ENCODE measurements around the gene PRICKLE4. TPM values are rescaled to one million over a fixed set of nuclear protein-coding genes. Genes with fewer than 3 reads are reported as not detected.
A peak's percentile ranks its signal among the peaks of the same experiment; 100 is the strongest.
"Not testable (repeated sequence)": the region's sequence is repeated elsewhere in the genome, so short reads cannot be mapped to it uniquely, and the experiment has no call there.

The PRICKLE4 gene
- total RNA-seq, 1 experiment from 2014 or later = 6.4 TPM

GRCh38 chr6:41801380-41801779, 20.8 kb downstream of the PRICKLE4 start:
- Mint-ChIP-seq H3K9me3 (ENCODE audit: low read depth, unreplicated experiment) (no peaks in the 10 kb centered on the region), H3K4me3 (ENCODE audit: low read depth, unreplicated experiment) (no peak overlapping the region), H3K4me1 (ENCODE audit: low read depth, unreplicated experiment) (no peaks in the 10 kb centered on the region), H3K36me3 (ENCODE audit: insufficient read depth, unreplicated experiment) (no peaks in the 10 kb centered on the region), H3K27ac (ENCODE audit: unreplicated experiment) (no peak overlapping the region), H3K27me3 (ENCODE audit: unreplicated experiment) (no peaks in the 10 kb centered on the region)
- CTCF ChIA-PET = interaction anchor here (0.5 to 1.6 kb wide), 7 partner anchors 14 to 413 kb away, joined by 3 to 9 read pairs (median 5); partner anchors contain the start of genes BYSL, MED20, TOMM6 and USP49
- DNase-seq = peak; percentile 20
- no TSS peak for BruUV-seq (replicated peaks)
- TF ChIP-seq CTCF (IDR thresholded peaks at IDR 0.05; ENCODE audit: unreplicated experiment) = no peak
- intact Hi-C loops (cut with micrococcal nuclease; ENCODE audit: unreplicated experiment) = loop anchor here (1.0 kb wide), 1 partner anchor 243 kb away; no protein-coding TSS in a partner anchor

GRCh38 chr6:41805830-41806774, 25.5 kb downstream of the PRICKLE4 start:
- no peaks in the 10 kb centered on the region for H3K36me3 Mint-ChIP-seq (ENCODE audit: insufficient read depth, unreplicated experiment)
- no peaks in the 10 kb centered on the region for H3K9me3 Mint-ChIP-seq (ENCODE audit: low read depth, unreplicated experiment)
- no peak overlapping the region for H3K27ac Mint-ChIP-seq (ENCODE audit: unreplicated experiment)
- no peak for TF ChIP-seq CTCF (IDR thresholded peaks at IDR 0.05; ENCODE audit: unreplicated experiment)
- CTCF ChIA-PET = interaction anchor here (0.6 kb wide), 1 partner anchor 23 kb away, joined by 3 read pairs; no protein-coding TSS in a partner anchor
- intact Hi-C loops (cut with micrococcal nuclease; ENCODE audit: unreplicated experiment) = no loop called here
- no peaks in the 10 kb centered on the region for H3K27me3 Mint-ChIP-seq (ENCODE audit: unreplicated experiment)
- DNase-seq = no peak
- BruUV-seq (replicated peaks) = no TSS peak
- no peak overlapping the region for H3K4me3 Mint-ChIP-seq (ENCODE audit: low read depth, unreplicated experiment)
- H3K4me1 Mint-ChIP-seq (ENCODE audit: low read depth, unreplicated experiment) = no peaks in the 10 kb centered on the region

- no peaks in the 10 kb centered on the region for H3K9me3 Mint-ChIP-seq (ENCODE audit: low read depth, unreplicated experiment)
- no TSS peak for BruUV-seq (replicated peaks)
- no peak for TF ChIP-seq CTCF (IDR thresholded peaks at IDR 0.05; ENCODE audit: unreplicated experiment)
- no peaks in the 10 kb centered on the region for H3K36me3 Mint-ChIP-seq (ENCODE audit: insufficient read depth, unreplicated experiment)
- CTCF ChIA-PET = no interaction called here
- H3K4me3 Mint-ChIP-seq (ENCODE audit: low read depth, unreplicated experiment) = no peak overlapping the region
- no peaks in the 10 kb centered on the region for H3K27me3 Mint-ChIP-seq (ENCODE audit: unreplicated experiment)
- H3K4me1 Mint-ChIP-seq (ENCODE audit: low read depth, unreplicated experiment) = no peaks in the 10 kb centered on the region
- intact Hi-C loops (cut with micrococcal nuclease; ENCODE audit: unreplicated experiment) = no loop called here
- no peak for DNase-seq
- H3K27ac Mint-ChIP-seq (ENCODE audit: unreplicated experiment) = no peak overlapping the region
Observed at GRCh38 chr6:41811095-41811494, 30.5 kb downstream of the PRICKLE4 start.

GRCh38 chr6:41811946-41812345, 31.4 kb downstream of the PRICKLE4 start:
- DNase-seq; H3K36me3 Mint-ChIP-seq (ENCODE audit: insufficient read depth, unreplicated experiment); H3K4me1 Mint-ChIP-seq (ENCODE audit: low read depth, unreplicated experiment); H3K27me3 Mint-ChIP-seq (ENCODE audit: unreplicated experiment); intact Hi-C loops (cut with micrococcal nuclease; ENCODE audit: unreplicated experiment); H3K27ac Mint-ChIP-seq (ENCODE audit: unreplicated experiment); BruUV-seq (replicated peaks); H3K4me3 Mint-ChIP-seq (ENCODE audit: low read depth, unreplicated experiment); H3K9me3 Mint-ChIP-seq (ENCODE audit: low read depth, unreplicated experiment); CTCF ChIA-PET: not testable (repeated sequence)

- no peaks in the 10 kb centered on the region for H3K36me3 Mint-ChIP-seq (ENCODE audit: insufficient read depth, unreplicated experiment)
- intact Hi-C loops (cut with micrococcal nuclease; ENCODE audit: unreplicated experiment) = no loop called here
- H3K4me3 Mint-ChIP-seq (ENCODE audit: low read depth, unreplicated experiment) = no peak overlapping the region
- H3K27me3 Mint-ChIP-seq (ENCODE audit: unreplicated experiment) = no peaks in the 10 kb centered on the region
- no peak for DNase-seq
- CTCF ChIA-PET = no interaction called here
- no peaks in the 10 kb centered on the region for H3K4me1 Mint-ChIP-seq (ENCODE audit: low read depth, unreplicated experiment)
- no peaks in the 10 kb centered on the region for H3K9me3 Mint-ChIP-seq (ENCODE audit: low read depth, unreplicated experiment)
- TF ChIP-seq CTCF (IDR thresholded peaks at IDR 0.05; ENCODE audit: unreplicated experiment) = no peak
- BruUV-seq (replicated peaks) = no TSS peak
- H3K27ac Mint-ChIP-seq (ENCODE audit: unreplicated experiment) = no peak overlapping the region
Observed at GRCh38 chr6:41813469-41813868, 32.9 kb downstream of the PRICKLE4 start.

All from Calu3 (cell line).